GDM1 (cell line): ENCODE data around the gene AHCYL2.
"Not testable (repeated sequence)": the region's sequence is repeated elsewhere in the genome, so short reads cannot be mapped to it uniquely, and the experiment has no call there.

ENCODE experiments used
- DNase-seq: peaks from one replicate; lab custom pipeline; 2025; lab: John Stamatoyannopoulos, UW

AHCYL2 gene

DNA sequence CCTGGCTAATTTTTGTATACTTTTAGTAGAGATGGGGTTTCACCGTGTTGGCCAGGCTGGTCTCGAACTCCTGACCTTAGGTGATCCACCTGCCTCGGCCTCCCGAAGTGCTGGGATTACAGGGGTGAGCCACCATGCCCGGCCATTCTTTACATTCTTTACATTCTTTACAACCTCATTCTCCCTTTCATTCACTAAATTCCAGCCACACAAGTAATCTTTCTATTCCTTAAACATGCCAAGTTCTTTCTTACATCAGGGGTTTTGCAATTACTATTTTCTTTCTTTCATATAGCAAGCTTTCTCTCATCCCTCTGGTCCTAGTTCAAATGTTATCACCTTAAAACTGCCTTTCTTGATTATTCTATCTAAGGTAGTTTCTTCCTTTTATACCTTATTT is 128.3 kb downstream of the AHCYL2 start:
- not testable (repeated sequence) for DNase-seq

DNA sequence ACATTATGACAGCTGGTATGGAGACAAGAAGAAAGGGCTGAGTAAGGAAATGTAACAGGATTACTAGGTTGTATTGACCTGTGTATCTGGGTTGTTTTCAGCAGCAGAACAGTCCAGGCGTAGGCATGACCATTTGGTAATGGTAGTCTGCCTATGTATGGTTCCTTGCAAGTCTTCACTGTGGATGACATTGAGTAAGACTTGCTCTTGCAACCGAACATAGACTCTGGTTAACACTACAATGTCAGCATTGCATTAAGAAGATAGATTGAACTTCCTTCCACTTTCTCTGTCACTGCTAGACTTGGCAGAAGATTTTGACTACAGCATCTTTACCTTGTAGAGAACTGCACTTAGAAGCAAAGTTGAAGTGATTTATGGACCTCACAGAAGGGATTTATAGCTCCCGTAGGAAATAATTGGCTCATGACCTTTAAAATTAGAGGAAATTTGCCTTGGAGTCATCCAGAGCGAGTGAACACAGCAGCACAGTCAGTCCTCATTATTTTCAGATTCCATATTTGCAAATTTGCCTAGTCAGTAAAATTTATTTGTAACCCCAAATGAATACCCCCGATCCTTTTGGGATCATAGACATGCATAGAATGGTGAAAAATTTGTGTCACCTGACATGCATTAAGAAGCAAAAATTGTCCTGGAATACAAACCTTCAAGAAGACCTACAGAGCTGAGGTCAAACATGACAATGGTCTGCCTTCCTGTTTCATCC is 129.8 kb downstream of the AHCYL2 start:
- no peak for DNase-seq

DNA sequence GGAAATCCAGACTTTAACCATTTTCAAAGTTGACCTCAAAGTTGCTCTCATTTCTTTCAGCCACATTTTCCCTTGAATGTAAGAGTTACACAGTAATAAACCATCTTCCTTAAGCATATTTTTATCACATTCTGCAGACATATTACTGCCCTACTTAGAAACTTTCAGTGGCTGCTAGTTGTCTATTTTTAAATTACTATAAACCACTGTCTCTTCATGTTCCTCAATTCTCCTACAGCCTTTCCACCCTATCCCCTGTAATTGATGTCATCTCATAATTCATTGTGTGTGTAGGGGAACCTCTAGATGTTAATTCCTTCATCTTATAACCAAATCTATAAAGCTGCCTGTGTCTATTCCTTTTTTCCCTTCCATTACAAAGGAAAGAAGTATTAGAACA is 131.3 kb downstream of the AHCYL2 start:
- peak; percentile 23 for DNase-seq

DNA sequence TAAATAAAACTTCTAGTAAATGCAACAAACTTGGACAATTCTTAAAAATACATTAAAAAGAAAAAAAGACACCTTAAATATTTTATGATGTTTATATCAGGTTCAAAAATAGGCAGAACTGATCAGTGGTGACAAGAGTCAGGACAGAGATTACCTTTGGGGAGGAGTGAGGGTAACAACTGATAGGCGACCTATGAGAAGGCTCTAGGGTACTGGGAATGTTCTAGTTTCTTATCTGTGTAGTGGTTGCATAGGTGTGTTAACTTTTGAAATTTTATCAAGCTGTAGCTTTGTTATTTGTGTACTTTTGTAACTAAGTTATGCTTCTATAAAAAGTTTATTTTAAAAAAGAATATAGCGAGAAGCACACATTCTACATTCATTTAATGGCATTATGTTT is 134.3 kb downstream of the AHCYL2 start:
- no peak for DNase-seq

DNA sequence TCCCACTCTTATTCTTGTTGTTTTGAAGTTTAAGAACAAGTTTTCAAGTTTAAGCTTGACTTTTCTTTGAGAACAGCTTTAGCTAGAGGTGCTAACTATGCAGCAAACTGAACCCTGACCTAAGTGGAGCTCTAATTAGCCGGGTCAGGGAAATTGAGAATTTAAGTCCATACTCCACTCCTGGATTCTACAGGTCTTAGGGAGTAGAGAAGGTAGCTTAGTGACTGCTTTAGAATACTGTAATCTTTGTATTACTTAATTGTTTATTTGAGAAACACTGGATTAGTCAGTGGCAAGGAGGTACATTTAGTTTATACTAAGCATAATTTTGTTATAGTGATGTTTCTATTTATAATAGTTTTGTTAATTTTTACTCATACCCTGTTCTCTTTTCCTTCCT is 134.8 kb downstream of the AHCYL2 start:
- DNase-seq: no peak

DNA sequence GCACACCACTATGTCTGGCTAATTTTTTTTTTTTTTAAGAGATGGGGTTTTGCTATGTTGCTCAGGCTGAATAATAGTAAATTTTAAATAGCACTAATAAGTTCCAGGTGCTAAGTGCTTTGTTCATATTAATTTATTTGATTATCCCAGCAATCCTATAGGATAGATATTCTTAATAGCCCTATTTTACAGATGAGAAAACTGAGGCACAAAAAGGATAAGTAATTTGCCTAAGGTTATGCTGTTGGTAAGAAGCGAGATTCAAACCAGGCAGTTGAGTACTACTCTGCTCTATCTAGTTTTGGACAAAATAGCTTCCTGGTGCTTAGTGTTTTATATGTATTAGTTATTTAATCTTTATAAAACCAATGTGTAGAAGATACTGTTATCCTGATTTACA is 136.9 kb downstream of the AHCYL2 start:
- DNase-seq: no peak

DNA sequence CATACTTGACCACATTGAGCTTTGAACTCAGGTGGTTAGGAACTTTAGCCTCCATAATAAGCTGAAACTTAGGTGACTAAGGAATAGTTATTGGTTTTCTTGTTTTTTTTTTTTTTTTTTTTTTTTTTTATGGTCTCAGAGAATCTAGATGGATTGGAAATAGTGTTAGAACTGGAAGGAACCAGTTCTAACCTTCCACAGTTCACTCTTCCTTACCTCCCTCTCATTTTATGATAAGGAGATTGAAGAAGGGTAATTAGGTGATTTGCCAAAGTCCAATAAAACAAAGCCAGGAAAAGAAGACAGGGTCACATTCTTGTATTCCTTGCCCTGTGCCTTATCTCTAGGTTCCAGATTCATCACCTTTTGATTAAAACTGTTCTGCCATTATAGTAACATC is 137.7 kb downstream of the AHCYL2 start:
- DNase-seq: no peak

GRCh38 chr7:129367349-129367699 is 142.5 kb downstream of the AHCYL2 start:
- DNase-seq: no peak

GRCh38 chr7:129367700-129368388 is 143.0 kb downstream of the AHCYL2 start:
- peak; percentile 34 for DNase-seq

DNA sequence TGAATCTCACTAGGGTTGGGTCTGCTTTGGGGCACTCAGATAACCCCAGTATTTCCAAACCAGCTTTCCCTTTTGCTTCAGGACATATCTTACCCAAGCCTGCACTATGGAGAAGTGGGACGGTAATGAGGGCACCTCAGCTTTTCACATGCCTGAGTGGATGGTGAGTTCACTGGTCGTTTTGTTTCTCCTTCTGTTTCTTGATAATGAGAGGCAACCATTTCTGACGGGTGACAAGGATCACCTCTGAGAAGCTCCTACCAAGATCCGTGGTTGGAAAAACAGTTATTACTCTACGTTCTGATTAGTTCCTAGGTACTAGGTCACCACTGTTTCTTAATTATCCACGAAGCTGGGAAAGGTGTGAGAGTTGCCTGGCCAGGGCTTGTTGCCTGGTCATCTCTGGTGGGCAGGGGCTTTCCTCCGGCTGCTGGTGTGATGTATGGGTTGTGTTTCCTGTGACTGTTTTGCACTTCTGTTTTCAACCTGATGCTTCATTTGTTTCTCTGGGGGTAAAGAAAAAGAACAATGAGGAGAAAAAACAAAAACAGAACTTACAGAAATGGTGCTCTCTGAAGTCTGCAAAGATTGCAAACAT is 143.7 kb downstream of the AHCYL2 start:
- DNase-seq: no peak

- DNase-seq: not testable (repeated sequence)
These were observed 144.6 kb downstream of the AHCYL2 start for GRCh38 chr7:129369447-129369846.

DNA sequence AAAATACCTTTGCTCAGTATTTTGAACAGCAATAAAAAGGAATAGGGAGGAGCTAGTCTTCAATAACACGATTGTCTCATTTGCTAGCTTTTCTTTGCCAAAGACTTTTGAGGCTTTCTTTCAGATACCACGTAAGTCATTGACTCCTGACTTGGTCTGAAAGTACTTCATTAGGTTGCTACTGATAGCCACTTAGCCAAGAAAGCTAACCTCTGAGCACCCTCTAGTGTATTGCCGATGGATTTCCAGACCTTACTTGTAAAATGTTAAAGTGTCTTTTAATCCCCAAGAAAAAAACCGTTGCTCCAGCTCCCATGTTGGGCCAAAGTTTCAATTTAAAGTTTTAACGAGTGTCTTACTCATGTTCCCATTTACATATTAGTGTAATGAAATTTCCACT is 146.0 kb downstream of the AHCYL2 start:
- no peak for DNase-seq

DNA sequence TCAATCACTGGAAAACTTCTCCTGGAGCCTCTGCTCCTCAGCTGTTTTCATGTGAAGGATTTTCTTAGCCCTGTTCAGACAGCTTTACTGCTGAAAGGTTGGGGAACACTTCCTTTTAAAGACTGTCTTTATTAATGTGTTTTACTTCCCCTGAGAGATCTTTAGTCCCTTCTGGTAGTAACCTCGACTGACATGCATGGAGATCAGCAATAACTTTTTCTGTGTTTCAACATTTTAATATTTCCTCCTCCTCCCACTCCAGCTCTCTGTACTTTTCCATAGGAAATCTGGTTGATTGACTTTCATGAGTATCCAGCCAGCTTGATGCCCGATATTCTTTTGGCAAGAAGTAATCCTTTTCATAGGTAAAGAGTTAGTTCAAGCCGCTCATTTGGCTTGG is 146.7 kb downstream of the AHCYL2 start:
- no peak for DNase-seq

- DNase-seq: no peak
These were observed 149.0 kb downstream of the AHCYL2 start for GRCh38 chr7:129373651-129374428.

- DNase-seq: no peak
These were observed 150.5 kb downstream of the AHCYL2 start for GRCh38 chr7:129375141-129375938.

DNA sequence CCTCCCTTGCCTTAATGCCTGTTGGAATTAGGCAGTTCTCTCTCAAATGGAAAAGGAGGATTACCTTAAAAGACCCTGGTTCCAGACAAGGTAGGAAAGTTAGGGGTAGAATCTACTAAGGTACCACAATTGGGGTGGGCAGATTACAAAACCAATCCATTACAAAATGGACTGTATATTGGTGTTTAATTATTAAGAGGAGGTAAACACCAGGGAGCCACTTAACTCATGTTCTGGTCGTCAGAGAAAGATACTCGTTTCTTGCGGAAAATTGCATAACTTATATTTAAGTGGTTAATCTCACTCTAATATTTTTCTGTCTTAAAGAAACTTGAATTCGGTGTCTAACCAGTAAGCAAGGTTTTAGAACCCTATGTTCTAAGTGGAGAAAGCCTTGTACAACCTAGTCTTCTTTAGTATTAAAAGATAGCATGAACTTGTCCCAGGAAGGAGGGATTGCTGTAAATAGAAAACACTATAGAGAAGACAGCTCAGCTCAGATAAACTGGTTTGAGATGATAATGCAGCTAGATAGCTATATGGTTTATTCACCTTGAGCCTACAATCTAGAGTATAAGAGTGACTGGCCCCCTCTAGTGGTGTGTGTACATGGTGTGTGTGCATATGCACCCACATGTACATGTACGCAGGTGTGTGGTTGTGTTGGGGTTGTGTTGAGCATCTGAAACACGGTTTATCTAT is 151.4 kb downstream of the AHCYL2 start:
- peak; percentile 35 for DNase-seq

GRCh38 chr7:129376778-129377700 is 152.2 kb downstream of the AHCYL2 start:
- DNase-seq: no peak

DNA sequence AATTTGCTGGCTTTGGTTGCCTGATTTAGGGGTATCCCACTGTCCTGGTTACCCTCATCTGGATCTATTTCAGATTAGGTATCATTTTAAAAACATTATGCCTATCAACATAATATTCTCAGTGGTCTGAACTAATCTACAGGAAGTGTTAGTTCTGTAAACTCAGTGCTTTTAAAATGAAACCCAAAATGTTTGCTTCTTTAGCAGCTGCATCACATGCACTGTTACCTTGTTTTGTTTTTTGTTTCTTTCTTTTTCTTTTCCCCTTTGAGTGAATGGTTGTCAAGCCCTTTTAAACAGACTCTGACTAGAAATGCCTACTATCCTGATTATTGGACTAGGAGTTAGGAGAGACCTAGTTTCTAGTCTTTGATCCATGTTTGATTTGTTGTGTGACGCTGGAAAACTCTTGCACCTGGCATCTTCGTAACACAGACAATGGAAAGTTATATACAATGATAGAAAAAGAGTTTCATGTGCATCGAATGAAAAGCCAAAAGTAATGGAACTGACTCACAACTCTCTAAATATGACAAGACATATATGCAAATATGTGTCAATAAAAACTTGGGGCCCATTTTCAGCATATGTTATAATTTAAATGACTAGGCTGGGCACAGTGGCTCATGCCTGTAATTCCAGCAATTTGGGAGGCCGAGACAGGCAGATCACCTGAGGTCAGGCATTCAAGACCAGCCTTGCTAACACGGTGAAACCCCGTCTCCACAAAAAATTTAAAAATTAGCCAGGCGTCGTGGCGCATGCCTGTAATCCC is 157.1 kb downstream of the AHCYL2 start:
- no peak for DNase-seq

- no peak for DNase-seq
These were observed 158.8 kb downstream of the AHCYL2 start for GRCh38 chr7:129383542-129384132.
